MM.1S (cell line): Measurements from ENCODE around the gene MYO5C.

Experiments used
- CTCF ChIP-seq: fragments of 300-600 bp; sonication (generic); IDR thresholded peaks from 2 replicates; pipeline ENCODE4 v1.5.1; 2016; ENCODE audit warnings: antibody characterized with exemption, low read length, mixed read lengths
- EZH2 ChIP-seq: fragments of 300-600 bp; sonication (generic); optimal IDR thresholded peaks from 2 replicates; pipeline ENCODE3; 2017; ENCODE audit warnings: low read depth, mild to moderate bottlenecking, antibody characterized with exemption, low read length, mixed read lengths
- EZH2phosphoT487 ChIP-seq: fragments of 300-600 bp; sonication (generic); IDR thresholded peaks from 2 replicates; pipeline ENCODE4 v1.6.1; 2018; ENCODE audit warnings: antibody characterized with exemption, low read length

DNA sequence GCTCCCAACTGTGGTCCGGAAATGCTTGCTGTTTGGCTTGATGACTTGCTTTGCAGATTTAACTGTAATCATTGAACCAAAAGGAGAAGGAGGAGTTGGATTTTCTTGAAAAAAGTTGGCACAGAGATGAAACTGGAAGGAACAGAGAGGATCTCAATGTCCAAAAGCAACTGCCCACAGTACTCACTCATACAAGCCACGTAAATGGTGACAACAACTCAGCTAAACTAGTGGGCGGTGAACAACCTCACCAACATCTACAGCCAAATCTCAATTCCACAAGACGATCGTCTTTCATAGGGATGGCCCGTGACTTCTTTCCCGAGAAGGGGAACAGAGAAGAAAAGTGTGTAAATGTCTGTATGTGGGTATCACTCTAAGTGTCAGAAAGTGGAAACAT is 48.1 kb downstream of the MYO5C start:
- no peak for TF ChIP-seq CTCF
- TF ChIP-seq EZH2phosphoT487, result no peak
- TF ChIP-seq EZH2, result no peak
